GM12865 (cell line): ENCODE data around the gene ATP8A1.

Source experiments
- DNase-seq: peaks from one replicate; pipeline ENCODE4 v3.0.0; 2010; ENCODE audit warnings: low read depth
- H3K4me3 ChIP-seq: 2 replicates; pipeline ENCODE4 v1.5.1; 2011; ENCODE audit warnings: mild to moderate bottlenecking, low read depth, low read length, control low read depth
- CTCF ChIP-seq: IDR thresholded peaks from 2 replicates; pipeline ENCODE4 v1.5.1; 2011; ENCODE audit warnings: low read length, control low read depth, low read depth, inconsistent platforms; ENCODE audit not compliant: insufficient read depth; ENCODE audit errors: missing control alignments

Gene ATP8A1

GRCh38 chr4:42562016-42562415 lies 94.9 kb downstream of the ATP8A1 start:
- DNase-seq: no peak
- no peak overlapping the region for H3K4me3 ChIP-seq
- TF ChIP-seq CTCF: no peak

- no peak for DNase-seq
- no peak overlapping the region for H3K4me3 ChIP-seq
- TF ChIP-seq CTCF: no peak
Observed at GRCh38 chr4:42561031-42561430, 95.9 kb downstream of the ATP8A1 start.

GRCh38 chr4:42560467-42560861 lies 96.4 kb downstream of the ATP8A1 start:
- H3K4me3 ChIP-seq: no peak overlapping the region
- TF ChIP-seq CTCF: no peak
- no peak for DNase-seq

GRCh38 chr4:42558156-42558555 lies 98.7 kb downstream of the ATP8A1 start:
- H3K4me3 ChIP-seq: no peak overlapping the region
- no peak for TF ChIP-seq CTCF
- no peak for DNase-seq

- DNase-seq: no peak
- no peak for TF ChIP-seq CTCF
- no peak overlapping the region for H3K4me3 ChIP-seq
Observed at GRCh38 chr4:42555828-42556227, 101.1 kb downstream of the ATP8A1 start.

DNA sequence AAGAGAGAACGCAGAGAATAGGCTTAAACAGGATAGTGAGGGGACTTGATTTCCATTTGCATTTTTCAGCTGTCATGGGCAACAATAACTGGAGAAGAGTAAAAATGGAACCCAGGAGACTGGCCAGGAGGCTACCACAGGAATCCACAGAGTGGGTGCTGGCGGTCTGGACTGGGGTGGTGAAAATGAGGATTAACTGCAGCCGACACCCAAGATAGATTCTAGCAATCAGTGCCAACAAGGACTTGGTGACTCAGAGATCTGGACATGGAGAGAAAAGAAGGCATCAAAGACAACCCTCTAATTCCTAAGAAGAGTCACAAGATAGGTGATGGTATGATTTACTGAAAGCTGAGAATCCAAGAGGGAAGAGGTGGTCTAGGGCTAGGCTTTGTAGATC lies 102.8 kb downstream of the ATP8A1 start:
- no peak for TF ChIP-seq CTCF
- DNase-seq: no peak
- no peak overlapping the region for H3K4me3 ChIP-seq

- H3K4me3 ChIP-seq: no peak overlapping the region
- TF ChIP-seq CTCF: no peak
- no peak for DNase-seq
Observed at GRCh38 chr4:42549896-42550295, 107.0 kb downstream of the ATP8A1 start.
